HEK293 (cell line): ENCODE data around the gene KIAA0825.

Experiments
- CTCF ChIA-PET: fragments of 350-600 bp; formaldehyde crosslinking; extraction: SDS; loops from one replicate; lab custom pipeline; 2021; ENCODE audit warnings: antibody characterized with exemption; lab: Yijun Ruan, JAX
- POLR2A ChIA-PET: fragments of 300-600 bp; formaldehyde crosslinking; extraction: SDS; loops from one replicate; lab custom pipeline; 2020; ENCODE audit warnings: antibody characterized with exemption, inconsistent platforms; lab: Yijun Ruan, JAX
- H3K27ac ChIP-seq: fragments of 200-500 bp; sonication (Bioruptor generic); 2 replicates; pipeline ENCODE4 v1.5.1; 2014; ENCODE audit warnings: low read depth, low read length, control low read depth, inconsistent platforms; ENCODE audit errors: extremely low read depth
- H3K36me3 ChIP-seq, 2 experiments: fragments of 200-500 bp in 1 of 2; sonication (Bioruptor generic) in 1 of 2; 1 replicate in 1 of 2; 2 replicates in 1 of 2; pipeline ENCODE4 v1.5.1; 2014 to 2017; ENCODE audit warnings: inconsistent platforms in 2 of 2, low read length in 2 of 2; ENCODE audit not compliant: control insufficient read depth in 2 of 2, insufficient read depth in 1 of 2
- H3K4me1 ChIP-seq: fragments of 200-500 bp; sonication (Bioruptor generic); 2 replicates; pipeline ENCODE4 v1.5.1; 2014; ENCODE audit warnings: mild to moderate bottlenecking, low read length, inconsistent platforms; ENCODE audit not compliant: control insufficient read depth, insufficient read depth
- H3K4me3 ChIP-seq: 2 replicates; pipeline ENCODE4 v1.5.1; 2011; ENCODE audit warnings: low read depth, mild to moderate bottlenecking, control low read depth, low read length, moderate library complexity
- H3K9me3 ChIP-seq: fragments of 200-500 bp; sonication (Bioruptor generic); 2 replicates; pipeline ENCODE4 v1.5.1; 2014; ENCODE audit warnings: low read depth, low read length, inconsistent platforms; ENCODE audit not compliant: control insufficient read depth, insufficient read depth
- EGR2 ChIP-seq: fragments of 450-650 bp; formaldehyde crosslinking; IDR thresholded peaks from 2 replicates; pipeline ENCODE4 v1.5.1; 2016; ENCODE audit warnings: low read depth, missing biosample characterization, missing genetic modification characterization
- GLIS1 ChIP-seq: fragments of 450-650 bp; formaldehyde crosslinking; IDR thresholded peaks from 2 replicates; pipeline ENCODE4 v1.5.1; 2016; ENCODE audit warnings: missing biosample characterization, missing genetic modification characterization
- HOXC10 ChIP-seq: sonication (generic); formaldehyde crosslinking; IDR thresholded peaks from 2 replicates; pipeline ENCODE4 v1.8.1; 2023; ENCODE audit warnings: mild to moderate bottlenecking, missing genetic modification reagents
- PRDM2 ChIP-seq: fragments of 450-650 bp; formaldehyde crosslinking; IDR thresholded peaks from 2 replicates; pipeline ENCODE4 v1.5.1; 2016; ENCODE audit warnings: missing biosample characterization, missing genetic modification characterization, borderline replicate concordance
- SCRT1 ChIP-seq: fragments of 450-650 bp; formaldehyde crosslinking; IDR thresholded peaks from 2 replicates; pipeline ENCODE4 v1.5.1; 2016; ENCODE audit warnings: missing biosample characterization, missing genetic modification characterization, borderline replicate concordance
- ZBTB8A ChIP-seq: fragments of 450-650 bp; formaldehyde crosslinking; IDR thresholded peaks from 2 replicates; pipeline ENCODE4 v1.5.1; 2016; ENCODE audit warnings: missing biosample characterization, missing genetic modification characterization
- ZNF114 ChIP-seq: fragments of 450-650 bp; formaldehyde crosslinking; IDR thresholded peaks from 2 replicates; pipeline ENCODE4 v1.5.0; 2017; ENCODE audit warnings: missing biosample characterization, missing genetic modification characterization
- ZNF132 ChIP-seq: fragments of 450-650 bp; formaldehyde crosslinking; IDR thresholded peaks from 2 replicates; pipeline ENCODE4 v1.5.1; 2017; ENCODE audit warnings: missing biosample characterization, missing genetic modification characterization, borderline replicate concordance
- ZNF280C ChIP-seq: fragments of 450-650 bp; formaldehyde crosslinking; IDR thresholded peaks from 2 replicates; pipeline ENCODE4 v1.5.1; 2016; ENCODE audit warnings: missing biosample characterization, missing genetic modification characterization
- ZNF398 ChIP-seq: fragments of 450-650 bp; formaldehyde crosslinking; IDR thresholded peaks from 2 replicates; pipeline ENCODE4 v1.5.1; 2017; ENCODE audit warnings: missing biosample characterization, missing genetic modification characterization
- ZNF416 ChIP-seq: fragments of 450-650 bp; formaldehyde crosslinking; IDR thresholded peaks from 2 replicates; pipeline ENCODE4 v1.5.1; 2016; ENCODE audit warnings: missing biosample characterization, missing genetic modification characterization
- ZNF530 ChIP-seq: fragments of 450-650 bp; formaldehyde crosslinking; IDR thresholded peaks from 2 replicates; pipeline ENCODE4 v1.5.1; 2016; ENCODE audit warnings: low read depth, missing biosample characterization, missing genetic modification characterization
- ZNF610 ChIP-seq: fragments of 450-650 bp; formaldehyde crosslinking; IDR thresholded peaks from 2 replicates; pipeline ENCODE4 v1.5.1; 2016; ENCODE audit warnings: missing biosample characterization, missing genetic modification characterization, borderline replicate concordance
- ZNF624 ChIP-seq: fragments of 450-650 bp; formaldehyde crosslinking; IDR thresholded peaks from 2 replicates; pipeline ENCODE4 v1.5.1; 2017; ENCODE audit warnings: missing biosample characterization, missing genetic modification characterization
- ZNF677 ChIP-seq: fragments of 450-650 bp; IDR thresholded peaks from 2 replicates; pipeline ENCODE4 v1.5.0; 2018; ENCODE audit warnings: missing biosample characterization, mild to moderate bottlenecking, missing genetic modification characterization, moderate library complexity

Gene KIAA0825

GRCh38 chr5:94480486-94480885 lies 137.9 kb downstream of the KIAA0825 start:
- CTCF ChIA-PET: interaction anchor here (0.6 kb wide), 2 partner anchors 11 to 571 kb away, joined by 3 read pairs; no protein-coding TSS in a partner anchor
- Histone ChIP-seq H3K9me3 (no peaks in the 10 kb centered on the region), H3K36me3 (no peaks in the 10 kb centered on the region), H3K4me3 (no peak overlapping the region), H3K4me1 (no peaks in the 10 kb centered on the region), H3K27ac (no peak overlapping the region)
- TF ChIP-seq ZNF132 (tag by site-specific recombination) (no peak), ZBTB8A (no peak), PRDM2 (tag by site-specific recombination) (no peak), ZNF416 (tag by site-specific recombination) (no peak), ZNF610 (tag by site-specific recombination) (no peak), ZNF624 (tag by site-specific recombination) (no peak), SCRT1 (tag by site-specific recombination) (no peak), ZNF398 (no peak), ZNF677 (tag by site-specific recombination) (no peak), HOXC10 (CRISPR knock-in tag) (no peak), ZNF530 (tag by site-specific recombination) (no peak), ZNF114 (tag by site-specific recombination) (no peak)
- POLR2A ChIA-PET: interaction anchor here (0.6 kb wide), 1 partner anchor 433 kb away, joined by 3 read pairs; no protein-coding TSS in a partner anchor

GRCh38 chr5:94473936-94474335 lies 144.5 kb downstream of the KIAA0825 start:
- Histone ChIP-seq H3K4me1 (peaks cover 9% of the 10 kb centered on the region; the same call in 1 of the 2 replicates), H3K9me3 (no peaks in the 10 kb centered on the region), H3K36me3 (no peaks in the 10 kb centered on the region), H3K27ac (no peak overlapping the region), H3K4me3 (no peak overlapping the region)
- POLR2A ChIA-PET: no interaction called here
- CTCF ChIA-PET: no interaction called here
- no peak for TF ChIP-seq EGR2 (tag by site-specific recombination)

GRCh38 chr5:94471521-94471920 lies 146.9 kb downstream of the KIAA0825 start:
- ChIA-PET POLR2A (no interaction called here), CTCF (no interaction called here)
- no peak overlapping the region for H3K27ac ChIP-seq
- no peaks in the 10 kb centered on the region for H3K9me3 ChIP-seq
- no peak for TF ChIP-seq ZNF280C (tag by site-specific recombination)
- peak; percentile 8; the same call in 1 of the 2 replicates for TF ChIP-seq GLIS1 (tag by site-specific recombination)
- H3K4me3 ChIP-seq: no peak overlapping the region
- peaks cover 14% of the 10 kb centered on the region for H3K4me1 ChIP-seq
- H3K36me3 ChIP-seq: no peaks in the 10 kb centered on the region
